Neural crest cell (in vitro differentiated cells): ENCODE measurements around the gene TST. TPM values are rescaled to one million over a fixed set of nuclear protein-coding genes. Genes with fewer than 3 reads are reported as not detected.

ENCODE experiments used
- DNase-seq: peaks from one replicate; pipeline ENCODE4 v3.0.0; 2021; ENCODE audit warnings: low read depth, mixed read lengths, low spot score
- H3K27ac Mint-ChIP-seq: one replicate; pipeline ENCODE4 v1.8.0; 2021; ENCODE audit warnings: mild to moderate bottlenecking, mixed read lengths; ENCODE audit not compliant: unreplicated experiment
- H3K27me3 Mint-ChIP-seq: 2 replicates; pipeline ENCODE4 v1.8.0; 2021; ENCODE audit warnings: low read depth, mild to moderate bottlenecking, mixed read lengths
- H3K36me3 Mint-ChIP-seq: 2 replicates; pipeline ENCODE4 v1.8.0; 2021; ENCODE audit warnings: low read depth, mild to moderate bottlenecking, mixed read lengths
- H3K4me1 Mint-ChIP-seq: 2 replicates; pipeline ENCODE4 v1.8.0; 2021; ENCODE audit warnings: mixed read lengths
- H3K4me3 Mint-ChIP-seq: one replicate; pipeline ENCODE4 v1.8.0; 2021; ENCODE audit warnings: mild to moderate bottlenecking, mixed read lengths
- H3K9me3 Mint-ChIP-seq: 2 replicates; pipeline ENCODE4 v1.8.0; 2021; ENCODE audit warnings: mixed read lengths
- total RNA-seq: library from RNA; stranded (reverse); gene quantifications from 2 replicates; pipeline ENCODE4 v1.2.1, GENCODE V29; 2021
- TF ChIP-seq, protein P1 (sequence below): fragments of 200-600 bp; sonication (generic); conservative IDR thresholded peaks from 2 replicates; pipeline ENCODE4 v1.5.0; 2021; ENCODE audit warnings: antibody characterized with exemption, mild to moderate bottlenecking

Gene TST
- total RNA-seq, 1 donor from 2014 or later = 31.0 TPM

DNA sequence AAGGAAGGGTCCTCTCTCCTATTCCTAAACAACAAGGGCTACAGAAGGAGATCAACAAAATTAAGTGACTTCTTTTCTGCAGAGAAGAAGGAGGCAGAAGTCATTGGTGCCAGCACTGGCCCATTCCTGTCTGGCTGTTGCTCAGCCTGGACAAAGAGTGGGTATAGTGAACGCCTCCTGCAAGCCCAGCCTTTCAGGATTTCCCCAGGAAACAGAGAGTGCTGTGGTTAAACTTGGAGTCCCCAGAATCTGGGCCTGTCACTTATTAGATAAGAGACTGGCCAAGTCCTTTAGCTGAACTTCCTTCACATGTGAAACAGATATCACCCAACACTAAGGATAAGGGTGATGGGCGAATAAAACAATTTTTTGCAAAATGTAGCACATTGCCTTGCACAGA lies 10.9 kb downstream of the TST start:
- TF ChIP-seq, protein P1, sequence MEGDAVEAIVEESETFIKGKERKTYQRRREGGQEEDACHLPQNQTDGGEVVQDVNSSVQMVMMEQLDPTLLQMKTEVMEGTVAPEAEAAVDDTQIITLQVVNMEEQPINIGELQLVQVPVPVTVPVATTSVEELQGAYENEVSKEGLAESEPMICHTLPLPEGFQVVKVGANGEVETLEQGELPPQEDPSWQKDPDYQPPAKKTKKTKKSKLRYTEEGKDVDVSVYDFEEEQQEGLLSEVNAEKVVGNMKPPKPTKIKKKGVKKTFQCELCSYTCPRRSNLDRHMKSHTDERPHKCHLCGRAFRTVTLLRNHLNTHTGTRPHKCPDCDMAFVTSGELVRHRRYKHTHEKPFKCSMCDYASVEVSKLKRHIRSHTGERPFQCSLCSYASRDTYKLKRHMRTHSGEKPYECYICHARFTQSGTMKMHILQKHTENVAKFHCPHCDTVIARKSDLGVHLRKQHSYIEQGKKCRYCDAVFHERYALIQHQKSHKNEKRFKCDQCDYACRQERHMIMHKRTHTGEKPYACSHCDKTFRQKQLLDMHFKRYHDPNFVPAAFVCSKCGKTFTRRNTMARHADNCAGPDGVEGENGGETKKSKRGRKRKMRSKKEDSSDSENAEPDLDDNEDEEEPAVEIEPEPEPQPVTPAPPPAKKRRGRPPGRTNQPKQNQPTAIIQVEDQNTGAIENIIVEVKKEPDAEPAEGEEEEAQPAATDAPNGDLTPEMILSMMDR = no peak

GRCh38 chr22:37007651-37008050 lies 11.6 kb downstream of the TST start:
- no peaks in the 10 kb centered on the region for H3K27me3 Mint-ChIP-seq
- H3K4me3 Mint-ChIP-seq = no peak overlapping the region
- no peaks in the 10 kb centered on the region for H3K9me3 Mint-ChIP-seq
- peaks cover 7% of the 10 kb centered on the region for H3K4me1 Mint-ChIP-seq
- TF ChIP-seq, protein P1 = no peak
- no peaks in the 10 kb centered on the region for H3K36me3 Mint-ChIP-seq
- DNase-seq = no peak
- H3K27ac Mint-ChIP-seq = no peak overlapping the region

More for the DNA sequence above, 10.9 kb downstream of the TST start:
- Mint-ChIP-seq H3K27ac (no peak overlapping the region), H3K27me3 (no peaks in the 10 kb centered on the region), H3K4me3 (no peak overlapping the region), H3K36me3 (no peaks in the 10 kb centered on the region), H3K4me1 (peaks cover 7% of the 10 kb centered on the region), H3K9me3 (no peaks in the 10 kb centered on the region)
- DNase-seq = no peak

DNA sequence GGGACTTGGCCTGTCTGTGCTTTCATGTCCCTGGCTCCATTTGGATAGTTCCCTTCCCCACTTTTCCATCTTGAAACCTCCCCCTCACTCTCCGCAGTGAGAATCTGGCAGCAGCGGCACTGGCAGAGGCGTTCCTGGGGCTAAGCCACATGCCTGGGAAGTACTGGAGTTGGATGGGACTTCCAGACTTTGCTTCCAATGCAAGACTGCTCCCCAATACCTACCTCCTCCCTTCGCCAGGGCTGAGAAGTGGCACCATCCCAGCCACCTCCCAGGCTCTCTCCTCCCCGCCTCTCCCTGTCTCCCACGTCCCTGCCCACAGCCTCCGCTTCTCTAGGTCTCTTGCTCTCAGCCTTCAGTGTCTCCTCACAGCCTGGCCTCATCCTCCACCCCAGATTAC lies 16.6 kb downstream of the TST start:
- TF ChIP-seq, protein P1 = no peak
- no peak for DNase-seq
- no peak overlapping the region for H3K4me3 Mint-ChIP-seq
- no peak overlapping the region for H3K27ac Mint-ChIP-seq
- H3K36me3 Mint-ChIP-seq = no peaks in the 10 kb centered on the region
- H3K27me3 Mint-ChIP-seq = peaks cover 2% of the 10 kb centered on the region
- no peaks in the 10 kb centered on the region for H3K9me3 Mint-ChIP-seq
- H3K4me1 Mint-ChIP-seq = peaks cover 1% of the 10 kb centered on the region

DNA sequence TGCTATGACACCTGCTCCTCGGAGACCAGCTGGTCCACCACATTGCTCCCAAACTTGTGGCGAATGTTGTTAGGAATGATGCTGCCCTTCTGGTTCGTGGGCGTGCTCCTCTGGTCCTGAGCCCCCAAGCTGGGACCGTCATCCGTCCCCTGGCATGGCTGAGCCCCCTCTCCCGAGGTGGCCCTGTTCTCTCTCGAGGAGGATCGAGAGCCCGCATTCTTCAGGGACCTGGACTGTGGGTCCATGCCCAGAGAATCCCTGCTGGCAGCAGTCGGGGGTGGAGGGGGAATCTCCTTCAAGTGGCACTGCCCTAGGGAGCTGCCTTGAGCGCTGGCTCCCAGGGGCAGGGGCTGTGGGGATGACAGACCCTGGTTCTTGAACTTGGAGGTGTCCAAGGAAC lies 17.4 kb downstream of the TST start:
- Mint-ChIP-seq H3K4me3 (no peak overlapping the region), H3K4me1 (no peaks in the 10 kb centered on the region), H3K9me3 (no peaks in the 10 kb centered on the region), H3K36me3 (no peaks in the 10 kb centered on the region), H3K27me3 (peaks cover 7% of the 10 kb centered on the region), H3K27ac (no peak overlapping the region)
- TF ChIP-seq, protein P1 = no peak
- no peak for DNase-seq

- H3K27ac Mint-ChIP-seq = no peak overlapping the region
- TF ChIP-seq, protein P1 = no peak
- peaks cover 7% of the 10 kb centered on the region for H3K27me3 Mint-ChIP-seq
- H3K4me3 Mint-ChIP-seq = no peak overlapping the region
- DNase-seq = no peak
- no peaks in the 10 kb centered on the region for H3K36me3 Mint-ChIP-seq
- no peaks in the 10 kb centered on the region for H3K9me3 Mint-ChIP-seq
- H3K4me1 Mint-ChIP-seq = no peaks in the 10 kb centered on the region
Measured at GRCh38 chr22:37000676-37001534, 18.3 kb downstream of the TST start.
